Hematopoietic multipotent progenitor cell treated with erythropoietin and hydrocortisone succinate and interleukin-3 and kit ligand, for 6 days (in vitro differentiated cells): ENCODE measurements around the gene ALS2.
"Not testable (repeated sequence)": the region's sequence is repeated elsewhere in the genome, so short reads cannot be mapped to it uniquely, and the experiment has no call there.

Source experiments
- DNase-seq: peaks from one replicate; pipeline ENCODE4 v3.0.0-alpha.2; 2015

The ALS2 gene

GRCh38 chr2:201780674-201781493 lies at the start of gene ALS2:
ALS2 (minus strand) TSS chr2:201780933; CDS start chr2:201768885, 12,048 bp downstream.
- peak; percentile 98 for DNase-seq

DNA sequence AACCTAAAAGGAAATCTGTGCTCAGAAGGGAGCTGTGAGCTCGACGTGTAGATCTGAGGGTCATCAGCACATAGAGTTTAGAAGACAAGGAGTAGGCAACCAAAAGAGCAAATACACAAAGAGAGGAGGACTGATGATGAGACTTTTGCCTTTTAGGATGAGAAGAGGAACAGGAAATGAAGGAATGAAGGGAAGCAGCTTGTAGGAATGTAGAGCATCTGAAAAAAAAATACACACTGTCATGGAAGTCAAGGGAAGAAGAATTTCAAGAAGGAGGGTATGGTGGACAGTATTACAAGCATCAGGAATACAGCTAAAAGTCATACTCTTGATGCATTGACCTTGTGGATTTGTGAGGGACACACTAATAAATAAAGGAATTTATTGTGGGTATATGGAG lies 47.5 kb upstream of the ALS2 start:
- DNase-seq = no peak

- DNase-seq = no peak
Measured at GRCh38 chr2:201827621-201828020, 46.9 kb upstream of the ALS2 start.

DNA sequence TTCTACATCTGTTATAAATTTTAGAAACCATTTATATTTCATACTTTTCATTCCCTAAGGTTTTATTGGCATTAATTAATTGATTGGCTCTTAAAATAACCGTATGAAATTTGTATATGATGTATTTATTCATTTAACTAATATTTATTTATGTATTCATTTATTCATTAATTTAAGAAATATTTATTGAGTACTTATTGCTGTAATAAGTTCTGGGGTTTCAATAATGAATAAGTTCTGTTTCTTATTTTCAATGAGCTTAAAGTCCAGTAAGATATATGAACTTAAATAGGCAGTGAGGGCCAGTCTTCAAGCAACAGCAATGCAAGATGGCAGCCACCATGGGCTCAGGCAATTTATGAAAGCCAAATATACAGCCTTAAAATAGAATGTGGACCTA lies 43.5 kb upstream of the ALS2 start:
- DNase-seq = no peak

DNA sequence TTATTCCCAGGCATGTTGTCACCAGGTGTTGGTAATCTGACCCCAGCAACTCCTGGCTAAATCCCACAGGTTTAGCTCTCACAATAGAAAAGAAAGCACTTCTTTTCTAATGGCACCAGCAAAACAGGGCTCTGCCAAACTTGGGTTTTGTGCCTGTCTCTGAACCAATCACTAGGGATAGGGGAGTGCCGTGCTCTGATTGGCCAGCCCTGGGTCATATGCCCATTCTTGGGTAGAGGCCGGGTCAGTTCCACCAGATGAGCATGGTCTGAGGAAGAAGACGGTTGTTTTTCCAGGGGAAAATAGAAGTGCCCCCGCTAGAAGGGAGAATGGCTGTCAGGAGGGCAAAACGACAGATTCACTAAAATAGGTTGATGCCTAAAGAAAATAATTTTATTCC lies 40.3 kb upstream of the ALS2 start:
- no peak for DNase-seq

- no peak for DNase-seq
Measured at GRCh38 chr2:201820383-201821007, 39.8 kb upstream of the ALS2 start.

- DNase-seq = no peak
Measured at GRCh38 chr2:201816657-201817575, 36.2 kb upstream of the ALS2 start.

DNA sequence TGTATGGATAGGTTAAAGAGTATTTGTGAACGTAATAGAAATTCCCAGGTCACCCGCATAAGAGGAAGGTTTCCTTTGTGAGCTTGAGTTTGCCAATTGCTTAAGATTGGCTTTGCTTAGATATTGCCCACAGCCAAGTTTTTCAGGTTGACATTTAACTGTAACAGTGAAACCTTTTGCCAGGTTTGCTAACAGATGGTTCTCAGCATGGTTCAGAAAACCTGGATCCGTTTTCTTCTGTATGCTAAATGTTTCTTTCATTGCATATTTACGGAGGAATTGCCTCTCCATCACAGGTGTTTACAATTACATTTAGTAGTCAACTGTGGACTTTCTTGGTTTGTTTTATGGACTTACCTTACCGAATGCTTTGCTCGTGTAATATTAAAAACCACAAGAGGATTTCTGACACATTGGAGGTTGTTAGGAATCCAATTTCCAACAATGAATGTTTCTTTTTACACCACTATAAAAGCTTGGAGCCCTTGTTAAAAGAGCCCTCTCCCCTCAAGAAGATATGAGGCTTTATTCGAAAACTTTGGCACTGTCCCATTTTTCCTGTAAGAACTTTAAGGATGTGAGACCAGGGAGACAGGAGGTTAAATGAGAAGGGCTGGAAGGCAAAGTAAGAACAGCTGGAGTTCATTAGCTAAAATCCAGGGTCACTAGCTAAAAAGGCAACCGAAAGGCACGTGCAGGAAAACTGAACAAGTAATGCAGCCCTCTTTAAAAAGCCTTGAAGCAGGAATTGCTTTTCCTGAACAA lies 33.4 kb upstream of the ALS2 start:
- DNase-seq = no peak

DNA sequence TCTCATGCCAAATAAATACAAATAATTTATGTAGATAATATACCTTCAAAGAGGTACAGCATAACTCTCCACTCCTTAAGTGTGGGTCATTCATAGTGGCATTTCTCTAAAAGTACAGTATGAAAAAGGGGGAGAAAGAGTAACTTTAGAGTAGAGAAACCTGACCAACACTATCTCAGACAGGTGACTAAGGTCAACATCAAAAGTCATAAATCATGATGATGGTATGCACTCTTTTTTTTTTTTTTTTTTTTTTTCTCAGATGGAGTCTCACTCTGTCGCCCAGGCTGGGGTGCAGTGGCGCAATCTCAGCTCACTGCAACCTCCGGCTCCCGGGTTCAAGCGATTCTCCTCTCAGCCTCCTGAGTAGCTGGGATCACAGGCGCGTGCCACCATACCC lies 29.9 kb upstream of the ALS2 start:
- not testable (repeated sequence) for DNase-seq

GRCh38 chr2:201809633-201810032 lies 28.9 kb upstream of the ALS2 start:
- DNase-seq = no peak

GRCh38 chr2:201808027-201808426 lies 27.3 kb upstream of the ALS2 start:
- no peak for DNase-seq

DNA sequence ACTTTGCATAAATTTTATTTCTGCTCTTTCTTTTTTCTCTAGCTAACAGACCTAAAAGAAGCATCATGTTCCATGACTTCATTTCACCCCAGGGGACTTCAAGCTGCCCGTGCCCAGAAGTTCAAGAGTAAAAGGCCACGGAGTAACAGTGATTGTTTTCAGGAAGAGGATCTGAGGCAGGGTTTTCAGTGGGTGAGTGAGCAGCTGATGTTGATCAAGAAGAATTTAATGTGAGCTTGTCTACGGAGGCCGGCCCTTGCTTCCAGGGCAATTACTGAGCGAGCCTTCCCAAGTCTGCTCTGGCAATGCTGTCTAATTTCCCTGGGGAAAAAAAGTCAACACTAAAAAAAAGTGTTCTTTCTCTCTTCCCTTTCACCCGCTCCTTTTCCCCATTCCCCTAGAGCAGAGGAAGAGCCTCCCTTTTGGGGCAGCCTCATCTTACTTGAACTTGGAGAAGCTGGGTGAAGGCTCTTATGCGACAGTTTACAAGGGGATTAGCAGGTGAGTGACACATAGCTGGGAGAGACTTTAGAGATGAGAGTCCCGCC lies 26.8 kb upstream of the ALS2 start:
- DNase-seq = no peak

- no peak for DNase-seq
Measured at GRCh38 chr2:201806442-201807170, 25.9 kb upstream of the ALS2 start, which contains the start of gene CDK15. CDK15 (plus strand) TSS chr2:201806537; CDS start chr2:201806665, 128 bp downstream.

- peak; percentile 38 for DNase-seq
Measured at GRCh38 chr2:201798914-201799285, 18.2 kb upstream of the ALS2 start.

DNA sequence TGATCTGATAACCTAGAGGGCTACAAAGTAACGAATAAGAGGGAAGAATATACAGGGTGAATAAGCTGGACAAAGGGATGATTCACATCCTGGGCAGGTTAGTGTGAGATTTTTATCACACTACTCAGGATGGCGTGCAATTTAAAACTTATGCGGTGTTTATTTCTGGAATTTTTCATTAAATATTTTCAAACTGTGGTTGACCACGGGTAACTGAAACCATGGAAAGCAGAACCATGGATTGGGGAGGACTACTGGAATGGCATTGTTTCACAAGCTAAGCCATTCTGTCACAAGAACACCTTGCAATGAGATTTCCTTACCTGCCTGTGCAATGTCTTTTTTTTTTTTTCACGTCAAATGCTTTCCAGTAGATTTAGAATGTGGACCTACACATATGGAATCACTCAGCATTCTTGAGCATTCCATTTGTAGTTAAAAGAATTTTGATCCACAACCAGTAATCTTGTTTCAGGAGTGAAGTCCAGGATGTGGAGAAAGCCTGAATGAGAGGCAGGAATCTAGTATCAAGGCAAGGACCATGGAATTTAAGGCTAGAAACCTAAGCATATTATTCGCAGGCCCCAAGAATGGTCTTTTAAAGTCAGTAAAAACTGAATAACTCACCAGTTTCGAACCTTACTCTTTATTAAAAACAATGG lies 17.6 kb upstream of the ALS2 start:
- DNase-seq = no peak

- no peak for DNase-seq
Measured at GRCh38 chr2:201797175-201797840, 16.6 kb upstream of the ALS2 start.

GRCh38 chr2:201796478-201796865 lies 15.7 kb upstream of the ALS2 start:
- no peak for DNase-seq

- DNase-seq = peak; percentile 69
Measured at GRCh38 chr2:201795607-201796477, 15.1 kb upstream of the ALS2 start.

DNA sequence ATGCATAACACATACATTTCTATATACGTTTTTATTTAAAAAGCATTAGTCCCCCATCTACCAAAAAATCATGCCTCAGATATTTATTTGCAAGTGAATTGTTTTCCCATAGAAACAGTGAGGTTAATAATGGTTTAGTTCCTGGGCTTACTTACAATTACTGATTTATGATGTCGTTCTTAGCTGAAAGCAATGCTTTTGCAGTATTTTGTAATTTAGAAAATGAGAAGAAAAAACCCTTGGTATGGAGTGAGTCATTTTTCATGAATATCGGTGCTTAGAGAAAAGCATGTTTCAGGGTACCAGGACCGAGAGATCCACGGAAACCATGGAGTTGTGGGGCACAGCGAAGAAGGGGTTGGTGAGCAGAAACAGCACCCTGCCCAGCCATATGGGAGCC lies 13.6 kb upstream of the ALS2 start:
- DNase-seq = no peak
